Kidney (tissue), 14 donors: ENCODE data around the gene MNT. TPM values are rescaled to one million over a fixed set of nuclear protein-coding genes. Genes with fewer than 3 reads are reported as not detected.

Experiments
- DNase-seq, 5 donors: peaks; one replicate each; pipeline ENCODE4 v3.0.0-alpha.2; 2013 to 2020
- FAIRE-seq: peaks from 2 replicates; lab custom pipeline; 2012; peaks lifted over from hg19 to GRCh38; lab: Jason Lieb, UNC
- H3K27ac ChIP-seq, 2 donors: one replicate each; pipeline ENCODE4 v1.7.0; 2013; ENCODE audit warnings: low read depth in 2 of 2, low read length in 2 of 2, inconsistent platforms in 1 of 2
- H3K27me3 ChIP-seq: one replicate; pipeline ENCODE4 v1.7.1; 2013; ENCODE audit warnings: low read length, inconsistent platforms; ENCODE audit not compliant: control insufficient read depth, insufficient read depth
- H3K36me3 ChIP-seq, 3 donors: one replicate each; pipeline versions ENCODE4 v1.7.0 to v1.7.1; 2013; ENCODE audit warnings: low read length in 3 of 3, control low read depth in 1 of 3, inconsistent platforms in 1 of 3; ENCODE audit not compliant: insufficient read depth in 3 of 3, control insufficient read depth in 2 of 3
- H3K4me1 ChIP-seq, 3 donors: one replicate each; pipeline versions ENCODE4 v1.7.0 to v1.7.1; 2013; ENCODE audit warnings: low read length in 3 of 3, inconsistent platforms in 1 of 3, low read depth in 1 of 3; ENCODE audit not compliant: control insufficient read depth in 2 of 3, insufficient read depth in 2 of 3
- H3K4me3 ChIP-seq, 3 donors: one replicate each; pipeline versions ENCODE4 v1.7.0 to v1.8.1; 2013; ENCODE audit warnings: low read length in 3 of 3, control low read depth in 1 of 3, inconsistent platforms in 1 of 3
- H3K9ac ChIP-seq, 3 donors: one replicate each; pipeline versions ENCODE4 v1.7.0 to v1.7.1; 2013; ENCODE audit warnings: low read length in 3 of 3, control low read depth in 1 of 3, inconsistent platforms in 1 of 3
- H3K9me3 ChIP-seq, 3 donors: one replicate each; pipeline versions ENCODE4 v1.7.0 to v1.7.1; 2013; ENCODE audit warnings: low read length in 3 of 3, control low read depth in 1 of 3, inconsistent platforms in 1 of 3; ENCODE audit not compliant: control insufficient read depth in 2 of 3, insufficient read depth in 1 of 3
- intact Hi-C: fragments of 100-400 bp; cut with DNase I; formaldehyde crosslinking; loops from one replicate; pipeline ENCODE4 v1.11.1; 2022
- polyA plus RNA-seq: library from polyadenylated mRNA; stranded (reverse); fragments of 350-450 nt; fragmentation: Illumina TruSeq; extraction: RNeasy Lipid Tissue Mini Kit (QIAGEN cat#74804); gene quantifications from one replicate; pipeline ENCODE4 v1.2.3, GENCODE V29; 2014; ENCODE audit warnings: low read depth, low replicate concordance; ENCODE audit not compliant: insufficient read depth
- total RNA-seq: library from RNA; stranded (reverse); fragmentation: NEBNext Ultra II Directional; extraction: Animal tissue kit (Norgen Biotek cat#: 25700); gene quantifications from one replicate; pipeline ENCODE4 v1.2.1, GENCODE V29; 2021
- TF ChIP-seq, protein P1 (sequence below): IDR thresholded peaks from 3 replicates; pipeline ENCODE4 v1.5.1; 2012; ENCODE audit warnings: mild to moderate bottlenecking, moderate library complexity, borderline replicate concordance; ENCODE audit not compliant: insufficient read depth; ENCODE audit errors: extremely low read depth
- donor health status: control.
- donor health status: control.
- donor health status: control.
- donor health status: control.
- donor health status: control.
- donor health status: DM: yes; HTN: yes; CAD: no.
- donor health status: Normal renal cell carcinoma (clear cell type).

MNT gene
- total and polyA plus RNA-seq, 2 donors from 2014 or later = 3.7 to 39.8 TPM

DNA sequence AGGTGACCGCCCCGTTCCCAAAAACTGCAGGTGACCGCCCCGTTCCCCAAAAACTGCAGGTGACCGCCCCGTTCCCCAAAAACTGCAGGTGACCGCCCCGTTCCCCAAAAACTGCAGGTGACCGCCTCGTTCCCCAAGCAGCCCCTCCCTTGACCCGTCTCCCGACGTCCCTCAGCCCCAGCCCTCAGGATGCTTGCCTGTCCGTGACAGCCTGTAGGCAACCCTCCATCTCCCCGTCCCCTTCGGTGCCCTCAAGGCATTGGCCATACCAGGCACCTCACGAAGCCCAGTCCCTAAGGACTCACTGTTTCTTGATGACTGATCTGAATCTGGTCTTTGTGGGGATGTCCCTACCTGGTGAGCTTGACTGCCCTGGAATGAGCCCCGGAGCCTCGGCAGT is 38.4 kb downstream of the MNT start:
- FAIRE-seq (no peak), DNase-seq (peak in 1 of 5 donors; percentile 73)
- Histone ChIP-seq H3K27me3 (no peaks in the 10 kb centered on the region), H3K27ac (no peak overlapping the region), H3K9me3 (no peaks in the 10 kb centered on the region), H3K36me3 (peaks cover 0 to 19% (median 4%) of the 10 kb centered on the region in 3 donors), H3K9ac (no peak overlapping the region), H3K4me1 (peaks cover 0 to 4% (median 0%) of the 10 kb centered on the region in 3 donors), H3K4me3 (no peak overlapping the region)
- intact Hi-C loops = no loop called here
- TF ChIP-seq, protein P1, sequence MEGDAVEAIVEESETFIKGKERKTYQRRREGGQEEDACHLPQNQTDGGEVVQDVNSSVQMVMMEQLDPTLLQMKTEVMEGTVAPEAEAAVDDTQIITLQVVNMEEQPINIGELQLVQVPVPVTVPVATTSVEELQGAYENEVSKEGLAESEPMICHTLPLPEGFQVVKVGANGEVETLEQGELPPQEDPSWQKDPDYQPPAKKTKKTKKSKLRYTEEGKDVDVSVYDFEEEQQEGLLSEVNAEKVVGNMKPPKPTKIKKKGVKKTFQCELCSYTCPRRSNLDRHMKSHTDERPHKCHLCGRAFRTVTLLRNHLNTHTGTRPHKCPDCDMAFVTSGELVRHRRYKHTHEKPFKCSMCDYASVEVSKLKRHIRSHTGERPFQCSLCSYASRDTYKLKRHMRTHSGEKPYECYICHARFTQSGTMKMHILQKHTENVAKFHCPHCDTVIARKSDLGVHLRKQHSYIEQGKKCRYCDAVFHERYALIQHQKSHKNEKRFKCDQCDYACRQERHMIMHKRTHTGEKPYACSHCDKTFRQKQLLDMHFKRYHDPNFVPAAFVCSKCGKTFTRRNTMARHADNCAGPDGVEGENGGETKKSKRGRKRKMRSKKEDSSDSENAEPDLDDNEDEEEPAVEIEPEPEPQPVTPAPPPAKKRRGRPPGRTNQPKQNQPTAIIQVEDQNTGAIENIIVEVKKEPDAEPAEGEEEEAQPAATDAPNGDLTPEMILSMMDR = no peak

DNA sequence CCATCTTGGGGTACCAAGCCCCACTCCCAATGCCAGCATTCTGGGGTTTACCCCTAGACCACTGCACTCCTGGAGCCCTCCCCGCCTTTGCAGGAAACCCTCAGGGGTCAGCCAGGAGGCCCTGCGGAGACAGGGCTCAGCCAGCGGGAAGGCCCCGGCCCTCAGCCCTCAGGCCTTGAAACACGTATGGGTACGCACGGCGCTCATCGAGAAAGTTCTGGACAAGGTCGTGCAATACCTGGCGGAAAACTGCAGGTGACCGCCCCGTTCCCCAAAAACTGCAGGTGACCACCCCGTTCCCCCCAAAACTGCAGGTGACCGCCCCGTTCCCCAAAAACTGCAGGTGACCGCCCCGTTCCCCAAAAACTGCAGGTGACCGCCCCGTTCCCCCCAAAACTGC is 38.8 kb downstream of the MNT start:
- Histone ChIP-seq H3K36me3 (peaks cover 0 to 19% (median 4%) of the 10 kb centered on the region in 3 donors), H3K9me3 (no peaks in the 10 kb centered on the region), H3K4me3 (no peak overlapping the region), H3K9ac (no peak overlapping the region), H3K4me1 (peaks cover 0 to 4% (median 0%) of the 10 kb centered on the region in 3 donors), H3K27ac (no peak overlapping the region), H3K27me3 (no peaks in the 10 kb centered on the region)
- no peak for FAIRE-seq
- peak in 1 of 5 donors; percentile 72 for DNase-seq
- TF ChIP-seq, protein P1 = no peak
- intact Hi-C loops = no loop called here

DNA sequence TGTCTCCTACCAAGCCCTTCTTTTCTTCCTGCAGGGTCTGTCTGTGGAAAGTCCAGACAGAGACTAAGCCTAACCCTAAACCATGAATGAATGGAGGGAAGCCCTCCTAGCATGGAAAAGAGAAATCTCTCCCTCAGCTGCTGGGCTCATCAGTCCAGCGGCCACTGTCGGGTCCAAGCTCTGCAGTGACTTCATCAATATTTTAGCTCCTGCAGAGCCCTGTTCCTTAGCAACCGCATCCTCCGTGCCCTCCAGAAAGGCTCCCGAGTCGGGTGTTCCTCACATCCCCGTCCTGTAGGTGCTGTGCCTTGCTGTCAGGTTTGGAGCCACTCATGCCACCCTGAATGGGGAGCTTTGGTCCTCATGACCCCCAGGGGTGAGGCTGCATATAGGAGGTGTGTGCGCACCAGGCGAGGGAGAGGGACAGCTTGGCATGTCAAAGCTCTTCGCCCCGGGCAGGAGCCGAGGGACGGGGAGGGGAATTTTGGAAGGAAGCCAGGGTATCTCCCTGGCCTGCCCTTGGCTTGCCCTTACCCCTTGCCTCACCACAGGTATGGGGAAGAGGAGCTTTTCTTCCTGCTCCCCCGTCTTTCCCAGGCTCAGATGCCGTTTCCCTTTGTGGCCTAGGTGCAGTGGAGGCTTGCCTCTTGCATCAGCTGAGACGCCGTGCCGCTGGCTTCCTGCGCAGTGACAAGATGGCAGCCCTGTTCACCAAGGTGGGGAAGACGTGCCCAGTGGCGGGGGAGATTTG is 39.7 kb downstream of the MNT start:
- H3K9ac ChIP-seq = no peak overlapping the region
- no peak overlapping the region for H3K4me3 ChIP-seq
- H3K36me3 ChIP-seq = peaks cover 0 to 14% (median 4%) of the 10 kb centered on the region in 3 donors
- no peaks in the 10 kb centered on the region for H3K9me3 ChIP-seq
- peaks cover 0 to 4% (median 0%) of the 10 kb centered on the region in 3 donors for H3K4me1 ChIP-seq
- no peak overlapping the region for H3K27ac ChIP-seq
- intact Hi-C loops = no loop called here
- TF ChIP-seq, protein P1 = no peak
- FAIRE-seq = no peak
- peak in 1 of 5 donors; percentile 54 for DNase-seq
- no peaks in the 10 kb centered on the region for H3K27me3 ChIP-seq
